Stimulated activated CD4-positive, alpha-beta T cell treated with anti-CD3 and anti-CD28 coated beads, TNF-alpha, amount 100 ng/mL, for 24 hours (primary cell): ENCODE measurements around the gene RFNG.

ENCODE experiments used
- DNase-seq, 3 experiments: peaks; one replicate each; pipeline ENCODE4 v3.0.0-alpha.2; 2020; ENCODE audit warnings: low read depth in 3 of 3

The RFNG gene

GRCh38 chr17:81999976-82000802 is 51.4 kb downstream of the RFNG start:
- no peak for DNase-seq

DNA sequence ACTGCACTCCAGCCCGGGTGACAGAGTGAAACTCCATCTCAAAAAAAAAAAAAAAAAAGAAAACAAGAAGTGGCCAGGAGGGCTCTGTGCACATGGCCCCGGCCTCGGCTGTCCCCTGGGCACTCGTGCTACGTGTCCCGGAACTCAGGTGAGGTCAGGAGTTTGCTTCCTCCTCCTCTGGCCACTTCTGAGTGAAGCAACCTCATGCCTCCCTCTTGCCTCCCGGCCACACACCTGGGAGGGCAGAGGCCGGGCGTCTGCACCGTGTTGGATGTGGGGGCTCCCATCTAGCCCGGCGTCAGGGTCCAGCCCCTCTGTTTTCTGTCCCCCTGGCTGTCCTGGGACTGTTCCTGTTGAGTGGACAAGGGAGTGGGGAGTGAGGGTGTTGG is 52.0 kb downstream of the RFNG start:
- DNase-seq: no peak

DNA sequence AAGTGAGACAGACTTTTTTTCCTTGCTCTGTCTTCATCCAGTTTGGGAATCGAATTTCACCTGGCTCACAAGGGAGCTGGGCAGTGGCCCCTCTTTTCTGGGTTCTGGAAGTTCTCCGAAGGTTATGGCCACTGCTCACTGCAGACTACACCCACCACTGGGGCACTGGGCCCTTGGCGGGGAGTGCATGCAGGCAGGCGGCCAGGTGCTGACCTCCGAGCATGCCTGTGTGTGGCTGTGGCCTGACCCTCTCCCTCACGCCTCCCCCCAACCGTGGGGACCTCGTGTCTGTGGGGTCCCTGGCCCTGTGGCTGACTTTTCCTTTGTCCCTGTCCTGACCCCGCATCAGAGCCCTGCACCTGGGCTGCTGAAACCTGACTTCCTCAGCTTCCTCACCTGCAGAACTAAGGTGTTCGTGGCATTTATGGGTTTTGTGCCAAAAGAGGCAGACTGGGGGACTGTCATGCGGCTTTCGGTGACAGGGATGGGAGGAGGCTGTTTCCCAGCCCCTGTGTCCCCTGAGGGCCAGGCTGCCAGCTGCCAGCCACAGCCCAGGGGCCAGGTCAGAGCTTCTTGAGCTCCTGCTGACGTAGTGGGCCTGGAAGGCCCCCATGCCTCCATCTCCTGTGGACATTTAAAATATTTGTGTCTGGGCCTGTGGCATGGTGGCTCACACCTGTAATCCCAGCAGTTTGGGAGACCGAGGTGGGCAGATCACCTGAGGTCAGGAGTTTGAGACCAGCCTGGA is 52.7 kb downstream of the RFNG start:
- DNase-seq: no peak

- DNase-seq: no peak
These were observed 53.4 kb downstream of the RFNG start for GRCh38 chr17:81998212-81998611.
